Esophagus muscularis mucosa (tissue), 4 donors: ENCODE results near the gene NAT14. TPM values are rescaled to one million over a fixed set of nuclear protein-coding genes. Genes with fewer than 3 reads are reported as not detected.

Experiments
- DNase-seq: peaks from one replicate; pipeline ENCODE4 v3.0.0-alpha.2; 2017; ENCODE audit errors: extremely low spot score
- H3K27ac ChIP-seq, 4 donors: fragments of 200-600 bp; sonication (generic); replicated peaks in 1 of 4; 1 replicate in 3 of 4; 2 replicates in 1 of 4; pipeline ENCODE4 v1.5.1; 2016 to 2019; ENCODE audit warnings: mild to moderate bottlenecking in 1 of 4
- H3K27me3 ChIP-seq, 4 donors: fragments of 200-600 bp; sonication (generic); one replicate each; pipeline versions ENCODE4 v1.5.1 to v1.6.0; 2016 to 2019
- H3K36me3 ChIP-seq, 4 donors: fragments of 200-600 bp; sonication (generic); one replicate each; pipeline ENCODE4 v1.5.1; 2016 to 2019
- H3K4me1 ChIP-seq, 4 donors: fragments of 200-600 bp; sonication (generic); one replicate each; pipeline ENCODE4 v1.5.1; 2016 to 2019
- H3K4me3 ChIP-seq, 4 donors: fragments of 200-600 bp; sonication (generic); 1 replicate in 2 of 4; 2 replicates in 2 of 4; pipeline ENCODE4 v1.5.1; 2016 to 2019; ENCODE audit warnings: mild to moderate bottlenecking in 4 of 4, moderate library complexity in 1 of 4
- H3K9me3 ChIP-seq, 4 donors: fragments of 200-600 bp; sonication (generic); 1 replicate in 3 of 4; 2 replicates in 1 of 4; pipeline ENCODE4 v1.5.1; 2016 to 2019
- CTCF ChIP-seq, 3 experiments: fragments of 200-600 bp in 2 of 3; fragments of 450-650 bp in 1 of 3; sonication (generic) in 2 of 3; IDR thresholded peaks; one replicate each; pipeline ENCODE4 v1.5.1; 2017 to 2019; ENCODE audit warnings: antibody characterized with exemption in 3 of 3, mild to moderate bottlenecking in 2 of 3, moderate library complexity in 1 of 3
- EP300 ChIP-seq: sonication (generic); formaldehyde crosslinking; IDR thresholded peaks from one replicate; pipeline ENCODE4 v1.6.1; 2017; ENCODE audit warnings: antibody characterized with exemption
- POLR2A ChIP-seq: fragments of 450-650 bp; IDR thresholded peaks from one replicate; pipeline ENCODE4 v1.6.1; 2017; ENCODE audit warnings: antibody characterized with exemption, moderate library complexity, mild to moderate bottlenecking, low read depth
- POLR2AphosphoS5 ChIP-seq, 2 donors: sonication (generic); formaldehyde crosslinking; IDR thresholded peaks; one replicate each; pipeline ENCODE4 v1.6.1; 2017; ENCODE audit warnings: antibody characterized with exemption in 2 of 2
- WGBS: methylation state at CpG from one replicate; pipeline ENCODE4 v1.1.5; 2018; 5-methylcytosine and 5-hydroxymethylcytosine counted together
- intact Hi-C: fragments of 100-400 bp; cut with DNase I; formaldehyde crosslinking; loops from one replicate; pipeline ENCODE4 v1.15.1; 2023
- total RNA-seq, 4 donors: library from RNA; depleted of rRNA; stranded (reverse); fragments of >200 nt; gene quantifications; one replicate each; pipeline versions ENCODE4 v1.1.0 to v1.2.1, GENCODE V29; 2016

NAT14 gene
- total RNA-seq, 4 donors from 2014 or later: 5.8 to 14.2 (median 10.2) TPM

GRCh38 chr19:55500368-55500952 lies 15.5 kb downstream of the NAT14 start:
- TF ChIP-seq POLR2AphosphoS5 (IDR thresholded peaks at IDR 0.05) (no peak), EP300 (no peak), POLR2A (no peak), CTCF (IDR thresholded peaks at IDR 0.05) (no peak)
- no peak for DNase-seq
- peaks cover 0 to 3% (median 0%) of the 10 kb centered on the region in 4 donors for H3K27me3 ChIP-seq
- H3K4me1 ChIP-seq: peaks cover 8 to 33% (median 17%) of the 10 kb centered on the region in 4 donors
- no peak overlapping the region for H3K27ac ChIP-seq
- no peaks in the 10 kb centered on the region for H3K9me3 ChIP-seq
- no peak overlapping the region for H3K4me3 ChIP-seq
- H3K36me3 ChIP-seq: peaks cover 0 to 33% (median 27%) of the 10 kb centered on the region in 4 donors
- intact Hi-C loops: loop anchor here (5.0 kb wide), 1 partner anchor 358 kb away; no protein-coding TSS in a partner anchor
- 88% methylated on average over 18 of the region's 26 CpGs for WGBS

- Histone ChIP-seq H3K27ac (no peak overlapping the region), H3K9me3 (no peaks in the 10 kb centered on the region), H3K36me3 (peaks cover 0 to 33% (median 26%) of the 10 kb centered on the region in 4 donors), H3K27me3 (peaks cover 0 to 3% (median 0%) of the 10 kb centered on the region in 4 donors), H3K4me1 (peaks cover 8 to 31% (median 17%) of the 10 kb centered on the region in 4 donors), H3K4me3 (no peak overlapping the region)
- intact Hi-C loops: loop anchor here (5.0 kb wide), 1 partner anchor 360 kb away; no protein-coding TSS in a partner anchor
- WGBS: 91% methylated on average over 9 of the region's 9 CpGs
- TF ChIP-seq POLR2AphosphoS5 (IDR thresholded peaks at IDR 0.05) (no peak), EP300 (no peak), CTCF (IDR thresholded peaks at IDR 0.05) (no peak), POLR2A (no peak)
- no peak for DNase-seq
Observed at GRCh38 chr19:55502197-55502952, 17.4 kb downstream of the NAT14 start.

- Histone ChIP-seq H3K4me3 (peak overlapping the region in 1 of 4 donors; percentile 62), H3K4me1 (peaks cover 8 to 27% (median 17%) of the 10 kb centered on the region in 4 donors), H3K27ac (peak overlapping the region in 1 of 4 donors; percentile 85), H3K27me3 (peaks cover 0 to 2% (median 0%) of the 10 kb centered on the region in 4 donors), H3K9me3 (no peaks in the 10 kb centered on the region), H3K36me3 (peaks cover 0 to 30% (median 26%) of the 10 kb centered on the region in 4 donors)
- WGBS: 77% methylated on average over 17 of the region's 17 CpGs
- TF ChIP-seq CTCF (IDR thresholded peaks at IDR 0.05): no peak
- no peak for TF ChIP-seq POLR2AphosphoS5 (IDR thresholded peaks at IDR 0.05)
- TF ChIP-seq EP300: no peak
- TF ChIP-seq POLR2A: no peak
- intact Hi-C loops: loop anchor here (5.0 kb wide), 1 partner anchor 361 kb away; no protein-coding TSS in a partner anchor
- DNase-seq: no peak
Observed at GRCh38 chr19:55503157-55503501, 18.1 kb downstream of the NAT14 start.

GRCh38 chr19:55503502-55504251 lies 18.7 kb downstream of the NAT14 start:
- no peaks in the 10 kb centered on the region for H3K9me3 ChIP-seq
- TF ChIP-seq POLR2AphosphoS5 (IDR thresholded peaks at IDR 0.05) (peak in 1 of 2 donors; percentile 76), POLR2A (no peak), CTCF (IDR thresholded peaks at IDR 0.05) (peak; percentile 99 to 100 (median 99)), EP300 (no peak)
- H3K4me1 ChIP-seq: peaks cover 8 to 22% (median 14%) of the 10 kb centered on the region in 4 donors
- peak; percentile 98 for DNase-seq
- peaks cover 0 to 30% (median 25%) of the 10 kb centered on the region in 4 donors for H3K36me3 ChIP-seq
- H3K27me3 ChIP-seq: no peaks in the 10 kb centered on the region
- WGBS: 15% methylated on average over 45 of the region's 64 CpGs
- intact Hi-C loops: loop anchor here (1.0 to 5.0 kb wide), 2 partner anchors 36 to 361 kb away; no protein-coding TSS in a partner anchor
- peak overlapping the region; percentile 57 to 62 (median 61) for H3K4me3 ChIP-seq
- peak overlapping the region; percentile 78 to 90 (median 86) for H3K27ac ChIP-seq
